Measurements from ENCODE around the gene JAKMIP1. TPM values are rescaled to one million over a fixed set of nuclear protein-coding genes. Genes with fewer than 3 reads are reported as not detected.

JAKMIP1 gene
- total RNA-seq, 1 experiment from 2014 or later, result not detected

DNA sequence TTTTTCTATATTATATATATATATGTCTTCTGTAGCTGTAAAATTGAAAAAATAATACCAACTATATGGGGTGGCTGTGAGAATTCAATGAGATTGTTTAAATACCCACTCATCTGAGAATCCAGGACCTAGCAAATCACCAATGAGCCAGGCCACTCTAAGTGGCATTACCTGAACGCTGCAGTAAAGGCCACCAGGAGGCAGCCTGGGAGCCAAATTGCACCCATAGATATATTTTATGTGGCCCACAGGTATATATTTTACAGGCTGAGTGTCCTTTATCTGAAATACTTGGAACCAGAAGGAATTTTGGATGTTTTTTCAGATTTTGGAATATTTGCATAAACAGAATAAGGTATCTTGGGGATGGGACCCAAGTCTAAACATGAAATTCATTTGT lies 124.0 kb downstream of the JAKMIP1 start:
- H3K4me3 ChIP-seq (replicated peaks in 1 of 2; ENCODE audit: low read depth in 1 of 2, low read length in 2 of 2), result no peak overlapping the region
- no peak overlapping the region for H3K9ac ChIP-seq (ENCODE audit: low read length)
- no peaks in the 10 kb centered on the region for H4K20me1 ChIP-seq (ENCODE audit: insufficient read depth)
- TF ChIP-seq EGR1 (IDR thresholded peaks at IDR 0.05; ENCODE audit: low read depth) (no peak), ZFX (IDR thresholded peaks at IDR 0.05) (no peak), SIN3A (IDR thresholded peaks at IDR 0.05; ENCODE audit: low read depth) (no peak), TCF7L2 (IDR thresholded peaks at IDR 0.05; ENCODE audit: borderline replicate concordance, extremely low read depth, insufficient read depth, insufficient read length) (no peak), CEBPB (IDR thresholded peaks at IDR 0.05; ENCODE audit: low read depth) (no peak), POLR2A (IDR thresholded peaks at IDR 0.05; ENCODE audit: borderline replicate concordance, extremely low read depth, insufficient read depth, insufficient read length) (no peak), EZH2 (IDR thresholded peaks at IDR 0.05) (no peak), RAD21 (IDR thresholded peaks at IDR 0.05; ENCODE audit: low read depth) (peak; percentile 41)
- TF ChIP-seq, protein P1, sequence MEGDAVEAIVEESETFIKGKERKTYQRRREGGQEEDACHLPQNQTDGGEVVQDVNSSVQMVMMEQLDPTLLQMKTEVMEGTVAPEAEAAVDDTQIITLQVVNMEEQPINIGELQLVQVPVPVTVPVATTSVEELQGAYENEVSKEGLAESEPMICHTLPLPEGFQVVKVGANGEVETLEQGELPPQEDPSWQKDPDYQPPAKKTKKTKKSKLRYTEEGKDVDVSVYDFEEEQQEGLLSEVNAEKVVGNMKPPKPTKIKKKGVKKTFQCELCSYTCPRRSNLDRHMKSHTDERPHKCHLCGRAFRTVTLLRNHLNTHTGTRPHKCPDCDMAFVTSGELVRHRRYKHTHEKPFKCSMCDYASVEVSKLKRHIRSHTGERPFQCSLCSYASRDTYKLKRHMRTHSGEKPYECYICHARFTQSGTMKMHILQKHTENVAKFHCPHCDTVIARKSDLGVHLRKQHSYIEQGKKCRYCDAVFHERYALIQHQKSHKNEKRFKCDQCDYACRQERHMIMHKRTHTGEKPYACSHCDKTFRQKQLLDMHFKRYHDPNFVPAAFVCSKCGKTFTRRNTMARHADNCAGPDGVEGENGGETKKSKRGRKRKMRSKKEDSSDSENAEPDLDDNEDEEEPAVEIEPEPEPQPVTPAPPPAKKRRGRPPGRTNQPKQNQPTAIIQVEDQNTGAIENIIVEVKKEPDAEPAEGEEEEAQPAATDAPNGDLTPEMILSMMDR (IDR thresholded peaks at IDR 0.05 in 2 of 3, conservative IDR thresholded peaks at IDR 0.05 in 1 of 3; ENCODE audit: borderline replicate concordance in 1 of 3, insufficient read depth in 1 of 3, low read depth in 2 of 3, low read length in 2 of 3), result peak; percentile 21 to 68 (median 58); a peak in 4 of 6 replicates
- TF ChIP-seq, protein P2, sequence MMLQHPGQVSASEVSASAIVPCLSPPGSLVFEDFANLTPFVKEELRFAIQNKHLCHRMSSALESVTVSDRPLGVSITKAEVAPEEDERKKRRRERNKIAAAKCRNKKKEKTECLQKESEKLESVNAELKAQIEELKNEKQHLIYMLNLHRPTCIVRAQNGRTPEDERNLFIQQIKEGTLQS (IDR thresholded peaks at IDR 0.05), result no peak
- no peaks in the 10 kb centered on the region for H3K4me1 ChIP-seq (ENCODE audit: control insufficient read depth in 1 of 2, insufficient read depth in 2 of 2, low read length in 2 of 2)
- ChIA-PET POLR2A (no interaction called here), RAD21 (ENCODE audit: low non-redundant PET in 1 of 2, low total read pairs in 2 of 2, uncharacterized antibody in 2 of 2, unreplicated experiment in 2 of 2) (no interaction called here), CTCF (no interaction called here)
- ATAC-seq, result peak; percentile 77
- no peaks in the 10 kb centered on the region for H3K9me3 ChIP-seq (ENCODE audit: control insufficient read depth in 1 of 2, insufficient read depth in 1 of 2, low read depth in 1 of 2, low read length in 2 of 2)
- no TSS peak for BruUV-seq (replicated peaks)
- H3K36me3 ChIP-seq (ENCODE audit: control insufficient read depth in 1 of 2, insufficient read depth in 2 of 2, low read length in 2 of 2), result no peaks in the 10 kb centered on the region
- no peak overlapping the region for H3K4me2 ChIP-seq (ENCODE audit: low read length)
- H3K27me3 ChIP-seq (ENCODE audit: insufficient read depth, low read length), result peaks cover 14% of the 10 kb centered on the region; the same call in 1 of the 2 replicates
- no peaks in the 10 kb centered on the region for H3K79me2 ChIP-seq (ENCODE audit: insufficient read depth, low read length)
- no peak overlapping the region for H2AFZ ChIP-seq (ENCODE audit: low read depth, low read length, poor library complexity, severe bottlenecking)
- no peaks in the 10 kb centered on the region for H3K9me2 ChIP-seq (ENCODE audit: insufficient read depth)
- intact Hi-C loops (cut with micrococcal nuclease), result no loop called here
- no peak overlapping the region for H3K27ac ChIP-seq (ENCODE audit: low read depth, low read length)
- DNase-seq (ENCODE audit: low read depth, low spot score), result no peak
